Jurkat, Clone E6-1 (cell line): Measurements from ENCODE around the gene ZCCHC24.

Source experiments
- DNase-seq: peaks from one replicate; pipeline ENCODE4 v3.0.0-alpha.2; 2011; ENCODE audit warnings: low read depth, low spot score
- H3K4me3 ChIP-seq: 2 replicates; pipeline ENCODE4 v1.5.1; 2011; ENCODE audit warnings: mild to moderate bottlenecking, low read length, control low read depth, moderate library complexity

The ZCCHC24 gene

GRCh38 chr10:79380125-79380945 is 65.1 kb downstream of the ZCCHC24 start:
- no peak for DNase-seq
- H3K4me3 ChIP-seq, result no peak overlapping the region

GRCh38 chr10:79379512-79380124 is 65.8 kb downstream of the ZCCHC24 start:
- H3K4me3 ChIP-seq, result no peak overlapping the region
- no peak for DNase-seq

GRCh38 chr10:79378647-79379511 is 66.5 kb downstream of the ZCCHC24 start:
- H3K4me3 ChIP-seq, result no peak overlapping the region
- no peak for DNase-seq

GRCh38 chr10:79378383-79378646 is 67.1 kb downstream of the ZCCHC24 start:
- no peak for DNase-seq
- H3K4me3 ChIP-seq, result no peak overlapping the region

- no peak overlapping the region for H3K4me3 ChIP-seq
- no peak for DNase-seq
These were observed 67.7 kb downstream of the ZCCHC24 start for GRCh38 chr10:79377557-79378382.

GRCh38 chr10:79376751-79377556 is 68.5 kb downstream of the ZCCHC24 start:
- no peak for DNase-seq

GRCh38 chr10:79376078-79376628 is 69.3 kb downstream of the ZCCHC24 start:
- H3K4me3 ChIP-seq, result no peak overlapping the region
- DNase-seq, result no peak

More at GRCh38 chr10:79376751-79377556, 68.5 kb downstream of the ZCCHC24 start:
- no peak overlapping the region for H3K4me3 ChIP-seq

- no peak overlapping the region for H3K4me3 ChIP-seq
- DNase-seq, result no peak
These were observed 69.9 kb downstream of the ZCCHC24 start for GRCh38 chr10:79375321-79376077.

- peak; percentile 42 for DNase-seq
- no peak overlapping the region for H3K4me3 ChIP-seq
These were observed 70.9 kb downstream of the ZCCHC24 start for GRCh38 chr10:79374312-79375191.

GRCh38 chr10:79372871-79373270 is 72.6 kb downstream of the ZCCHC24 start:
- no peak for DNase-seq
- no peak overlapping the region for H3K4me3 ChIP-seq

- DNase-seq, result peak; percentile 62
- no peak overlapping the region for H3K4me3 ChIP-seq
These were observed 77.8 kb downstream of the ZCCHC24 start for GRCh38 chr10:79367426-79368189.

GRCh38 chr10:79361726-79362397 is 83.6 kb downstream of the ZCCHC24 start:
- H3K4me3 ChIP-seq, result no peak overlapping the region
- DNase-seq, result no peak

GRCh38 chr10:79360499-79361342 is 84.7 kb downstream of the ZCCHC24 start:
- no peak for DNase-seq
- no peak overlapping the region for H3K4me3 ChIP-seq

- DNase-seq, result no peak
- H3K4me3 ChIP-seq, result no peak overlapping the region
These were observed 85.5 kb downstream of the ZCCHC24 start for GRCh38 chr10:79359816-79360498.
